ENCODE results near the gene AS3MT.

- TF ChIP-seq POLR2A (IDR thresholded peaks at IDR 0.05) (no peak), CTCF (IDR thresholded peaks at IDR 0.05) (no peak)
Observed at GRCh38 chr10:102822222-102822621, 47.0 kb upstream of the AS3MT start.

Measured in breast epithelium (tissue), 3 donors.